Esophagus squamous epithelium (tissue), 4 donors: ENCODE results near the gene DENND1A.

Experiments used
- CTCF ChIP-seq, 6 experiments: fragments of 450-650 bp in 4 of 6; fragments of 200-600 bp in 2 of 6; sonication (generic) in 2 of 6; IDR thresholded peaks; one replicate each; pipeline ENCODE4 v1.5.1; 2016 to 2019; ENCODE audit warnings: antibody characterized with exemption in 6 of 6, mild to moderate bottlenecking in 4 of 6, moderate library complexity in 4 of 6
- POLR2A ChIP-seq, 4 donors: fragments of 450-650 bp; IDR thresholded peaks; one replicate each; pipeline ENCODE4 v1.6.1; 2017; ENCODE audit warnings: antibody characterized with exemption in 4 of 4, mild to moderate bottlenecking in 4 of 4, moderate library complexity in 3 of 4

DNA sequence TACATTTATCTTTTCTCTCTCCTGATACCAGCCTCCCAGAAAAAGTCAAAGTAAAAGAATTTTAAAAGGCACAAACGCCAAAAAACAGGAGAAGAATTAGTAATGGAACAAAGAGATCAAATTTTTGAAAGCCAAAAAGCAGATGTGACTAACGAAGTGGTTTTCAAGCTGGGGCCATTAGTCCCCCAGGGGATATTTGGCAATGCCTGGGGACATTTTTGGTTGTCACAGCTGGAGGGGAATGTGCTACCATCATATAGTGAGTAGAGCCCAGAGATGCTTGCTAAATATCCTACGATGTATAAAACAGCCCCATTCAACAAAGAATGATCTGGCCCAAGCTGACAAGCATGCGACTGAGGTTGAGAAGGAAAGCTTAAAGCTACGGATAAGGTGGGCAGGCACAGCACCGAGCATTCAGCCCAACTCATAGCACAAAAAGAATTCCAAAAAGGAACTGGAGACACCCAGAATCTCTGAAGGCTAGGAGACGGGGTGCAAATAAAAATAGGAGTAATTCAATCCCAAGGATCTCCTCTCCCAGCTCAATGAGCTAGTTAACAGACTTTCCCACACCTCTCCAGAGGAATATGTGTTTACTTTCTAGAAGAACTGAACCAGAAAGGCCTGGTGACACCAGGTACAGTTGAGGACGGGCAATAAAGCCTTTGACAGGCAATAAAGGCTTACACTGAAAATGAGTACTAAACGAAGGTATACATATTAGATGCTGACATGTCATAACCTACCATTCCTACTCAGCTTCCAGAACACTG, 269.0 kb downstream of the DENND1A start:
- TF ChIP-seq CTCF (IDR thresholded peaks at IDR 0.05) (no peak), POLR2A (IDR thresholded peaks at IDR 0.05) (no peak)
